Type B pancreatic cell (in vitro differentiated cells): ENCODE results near the gene IL1RAPL1. TPM values are rescaled to one million over a fixed set of nuclear protein-coding genes. Genes with fewer than 3 reads are reported as not detected.

ENCODE experiments used
- DNase-seq: peaks from one replicate; pipeline ENCODE4 v3.0.0; 2021; ENCODE audit warnings: mixed read lengths; ENCODE audit not compliant: unreplicated experiment; ENCODE audit errors: extremely low spot score
- H3K27ac Mint-ChIP-seq: 2 replicates; pipeline ENCODE4 v1.8.0; 2021; ENCODE audit warnings: mild to moderate bottlenecking, mixed read lengths
- H3K27me3 Mint-ChIP-seq: 2 replicates; pipeline ENCODE4 v1.8.0; 2021; ENCODE audit warnings: mixed read lengths
- H3K36me3 Mint-ChIP-seq: 2 replicates; pipeline ENCODE4 v1.8.0; 2021; ENCODE audit warnings: mixed read lengths
- H3K4me1 Mint-ChIP-seq: one replicate; pipeline ENCODE4 v1.8.0; 2021; ENCODE audit warnings: mixed read lengths; ENCODE audit not compliant: unreplicated experiment
- H3K4me3 Mint-ChIP-seq: 2 replicates; pipeline ENCODE4 v1.8.0; 2021; ENCODE audit warnings: mild to moderate bottlenecking, mixed read lengths
- H3K9me3 Mint-ChIP-seq: 2 replicates; pipeline ENCODE4 v1.8.0; 2021; ENCODE audit warnings: mixed read lengths
- total RNA-seq: library from RNA; stranded (reverse); gene quantifications from 2 replicates; pipeline ENCODE4 v1.2.1, GENCODE V29; 2021; ENCODE audit warnings: low replicate concordance
- TF ChIP-seq, protein P1 (sequence below): fragments of 200-600 bp; sonication (generic); conservative IDR thresholded peaks from 2 replicates; pipeline ENCODE4 v1.5.0; 2021; ENCODE audit warnings: antibody characterized with exemption, mild to moderate bottlenecking

IL1RAPL1 gene
- total RNA-seq, 1 donor from 2014 or later: 2.6 TPM

DNA sequence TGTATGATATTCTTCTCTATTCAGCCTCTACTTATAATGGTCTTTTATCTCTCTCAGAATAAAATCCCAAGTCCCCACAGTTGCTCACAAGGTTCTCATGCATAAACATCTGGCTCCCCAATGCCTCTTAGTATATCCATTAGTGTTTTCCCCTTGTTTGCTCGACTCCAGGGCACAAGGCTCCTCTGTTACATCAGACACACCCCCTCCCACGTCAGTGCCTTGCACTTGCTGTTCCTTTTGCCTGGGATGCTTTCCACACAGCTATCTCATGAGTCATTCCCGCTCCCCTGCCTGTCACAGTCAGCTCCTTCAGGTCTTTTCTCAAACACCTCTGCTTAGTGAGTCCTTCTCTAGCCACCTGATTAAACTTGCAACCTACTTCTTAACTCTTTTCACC lies 260.2 kb downstream of the IL1RAPL1 start:
- no peak for DNase-seq
- Mint-ChIP-seq H3K9me3 (no peaks in the 10 kb centered on the region), H3K4me1 (no peaks in the 10 kb centered on the region), H3K36me3 (no peaks in the 10 kb centered on the region), H3K27me3 (no peaks in the 10 kb centered on the region), H3K27ac (no peak overlapping the region), H3K4me3 (no peak overlapping the region)
- TF ChIP-seq, protein P1, sequence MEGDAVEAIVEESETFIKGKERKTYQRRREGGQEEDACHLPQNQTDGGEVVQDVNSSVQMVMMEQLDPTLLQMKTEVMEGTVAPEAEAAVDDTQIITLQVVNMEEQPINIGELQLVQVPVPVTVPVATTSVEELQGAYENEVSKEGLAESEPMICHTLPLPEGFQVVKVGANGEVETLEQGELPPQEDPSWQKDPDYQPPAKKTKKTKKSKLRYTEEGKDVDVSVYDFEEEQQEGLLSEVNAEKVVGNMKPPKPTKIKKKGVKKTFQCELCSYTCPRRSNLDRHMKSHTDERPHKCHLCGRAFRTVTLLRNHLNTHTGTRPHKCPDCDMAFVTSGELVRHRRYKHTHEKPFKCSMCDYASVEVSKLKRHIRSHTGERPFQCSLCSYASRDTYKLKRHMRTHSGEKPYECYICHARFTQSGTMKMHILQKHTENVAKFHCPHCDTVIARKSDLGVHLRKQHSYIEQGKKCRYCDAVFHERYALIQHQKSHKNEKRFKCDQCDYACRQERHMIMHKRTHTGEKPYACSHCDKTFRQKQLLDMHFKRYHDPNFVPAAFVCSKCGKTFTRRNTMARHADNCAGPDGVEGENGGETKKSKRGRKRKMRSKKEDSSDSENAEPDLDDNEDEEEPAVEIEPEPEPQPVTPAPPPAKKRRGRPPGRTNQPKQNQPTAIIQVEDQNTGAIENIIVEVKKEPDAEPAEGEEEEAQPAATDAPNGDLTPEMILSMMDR: no peak

DNA sequence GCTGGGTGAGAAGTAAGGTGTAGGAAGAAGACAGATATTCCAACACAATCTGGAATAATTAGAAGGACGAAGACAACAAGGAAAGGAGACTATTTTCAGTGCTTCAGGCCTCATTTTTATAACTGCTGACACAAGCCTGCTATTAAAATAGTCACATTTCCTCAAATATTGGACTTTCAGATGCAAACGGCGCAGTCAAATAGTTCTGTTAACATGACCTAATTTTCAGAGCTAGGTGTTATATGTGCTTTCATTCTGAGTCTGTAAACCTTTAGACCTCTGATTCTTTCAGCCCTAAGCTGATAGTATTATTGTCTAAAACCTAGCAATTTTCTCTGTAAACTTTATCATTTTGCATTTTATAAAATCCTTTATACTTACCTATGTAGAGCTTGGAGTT lies 261.5 kb downstream of the IL1RAPL1 start:
- Mint-ChIP-seq H3K27me3 (no peaks in the 10 kb centered on the region), H3K4me1 (no peaks in the 10 kb centered on the region), H3K9me3 (no peaks in the 10 kb centered on the region), H3K36me3 (no peaks in the 10 kb centered on the region), H3K27ac (no peak overlapping the region), H3K4me3 (no peak overlapping the region)
- no peak for DNase-seq
- TF ChIP-seq, protein P1: no peak

DNA sequence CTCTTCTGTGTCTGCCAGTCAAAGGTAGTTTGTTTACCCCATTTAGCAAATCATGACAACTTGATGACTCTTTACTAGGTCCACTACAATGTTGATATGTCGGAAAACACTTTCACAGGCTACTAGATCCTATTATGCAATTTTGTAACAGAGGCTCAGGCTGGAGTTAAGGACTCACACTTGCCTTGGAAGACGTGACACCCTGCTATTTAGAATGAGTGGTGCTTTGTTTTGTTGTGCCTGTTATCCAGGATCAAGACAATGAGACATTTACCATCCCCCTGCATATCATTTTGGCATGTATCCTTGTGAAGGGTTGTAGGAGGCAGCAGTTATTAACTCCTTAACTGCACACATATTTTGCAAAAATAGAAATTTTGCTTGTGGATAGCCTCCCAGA lies 263.7 kb downstream of the IL1RAPL1 start:
- no peak for DNase-seq
- Mint-ChIP-seq H3K9me3 (peaks cover 6% of the 10 kb centered on the region), H3K27me3 (no peaks in the 10 kb centered on the region), H3K4me3 (no peak overlapping the region), H3K36me3 (no peaks in the 10 kb centered on the region), H3K27ac (no peak overlapping the region), H3K4me1 (no peaks in the 10 kb centered on the region)
- TF ChIP-seq, protein P1: no peak

DNA sequence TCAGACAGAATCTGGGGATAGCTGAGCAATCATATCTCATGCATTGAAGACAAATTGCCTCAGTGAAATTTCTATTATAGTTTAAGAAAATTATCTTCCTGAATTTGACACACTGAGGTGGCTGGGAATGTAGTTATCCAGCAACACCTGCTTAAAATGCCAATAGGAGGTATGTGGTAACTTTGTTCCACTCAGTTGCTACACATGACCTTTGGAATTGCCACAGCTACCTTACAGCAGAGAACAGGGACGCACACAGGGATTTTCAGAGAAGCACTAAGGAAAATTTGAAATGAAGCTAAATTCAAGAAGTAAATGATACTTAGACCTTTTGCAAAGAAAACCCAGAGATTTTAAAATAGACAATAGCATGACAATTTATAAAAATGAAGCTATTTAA lies 264.6 kb downstream of the IL1RAPL1 start:
- no peaks in the 10 kb centered on the region for H3K36me3 Mint-ChIP-seq
- no peak for DNase-seq
- no peaks in the 10 kb centered on the region for H3K4me1 Mint-ChIP-seq
- peaks cover 6% of the 10 kb centered on the region for H3K9me3 Mint-ChIP-seq
- no peak overlapping the region for H3K4me3 Mint-ChIP-seq
- TF ChIP-seq, protein P1: no peak
- H3K27ac Mint-ChIP-seq: no peak overlapping the region
- H3K27me3 Mint-ChIP-seq: no peaks in the 10 kb centered on the region

DNA sequence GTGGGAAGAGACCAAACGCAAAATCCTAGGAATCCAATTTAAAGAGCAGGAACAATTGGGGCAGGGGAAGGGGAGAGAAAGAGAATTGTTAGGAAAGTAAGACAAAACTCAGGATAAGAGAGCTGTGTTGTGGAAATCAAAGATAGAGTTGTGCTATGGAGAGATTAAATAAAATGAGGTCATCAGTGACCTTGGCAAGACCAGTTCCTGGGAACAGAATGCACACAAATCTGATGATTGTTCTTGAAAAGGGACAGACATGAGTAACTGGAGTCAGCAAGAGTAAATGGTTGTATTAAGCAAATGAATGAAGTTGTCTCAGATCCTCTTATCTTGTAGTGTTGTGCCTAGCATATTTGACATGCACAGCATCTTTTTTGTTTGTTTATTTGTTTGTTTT lies 267.4 kb downstream of the IL1RAPL1 start:
- H3K9me3 Mint-ChIP-seq: peaks cover 6% of the 10 kb centered on the region
- DNase-seq: no peak
- H3K36me3 Mint-ChIP-seq: no peaks in the 10 kb centered on the region
- no peak overlapping the region for H3K4me3 Mint-ChIP-seq
- no peaks in the 10 kb centered on the region for H3K4me1 Mint-ChIP-seq
- no peaks in the 10 kb centered on the region for H3K27me3 Mint-ChIP-seq
- TF ChIP-seq, protein P1: no peak
- H3K27ac Mint-ChIP-seq: no peak overlapping the region

DNA sequence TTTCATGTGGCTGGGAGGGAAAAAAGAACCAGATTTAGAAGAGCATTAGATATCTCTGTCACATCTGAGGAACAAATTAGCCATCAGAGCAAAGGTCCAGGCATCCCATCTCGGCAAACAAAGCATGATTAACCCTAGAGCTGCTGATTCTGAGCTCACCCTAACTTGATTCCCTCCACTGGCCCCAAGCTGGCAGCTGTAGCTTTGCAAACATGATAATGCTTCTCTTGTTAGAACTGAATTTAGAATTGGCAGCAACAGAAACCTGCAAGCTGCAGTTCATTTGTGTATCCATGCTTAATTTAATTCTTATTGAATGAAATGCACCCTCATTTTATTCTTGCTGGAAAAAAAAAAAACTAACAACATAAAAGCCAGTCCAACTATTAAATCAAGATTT lies 289.2 kb downstream of the IL1RAPL1 start:
- Mint-ChIP-seq H3K27me3 (no peaks in the 10 kb centered on the region), H3K9me3 (no peaks in the 10 kb centered on the region), H3K4me1 (no peaks in the 10 kb centered on the region), H3K36me3 (no peaks in the 10 kb centered on the region), H3K4me3 (no peak overlapping the region), H3K27ac (no peak overlapping the region)
- DNase-seq: no peak
- TF ChIP-seq, protein P1: no peak
